Esophagus (tissue), 2 donors: ENCODE measurements around the gene AMH. TPM values are rescaled to one million over a fixed set of nuclear protein-coding genes. Genes with fewer than 3 reads are reported as not detected.

Experiments used
- H3K27ac ChIP-seq, 2 donors: one replicate each; pipeline ENCODE4 v1.5.1; 2013; ENCODE audit warnings: low read depth in 2 of 2, mild to moderate bottlenecking in 2 of 2, inconsistent platforms in 1 of 2, low read length in 1 of 2, moderate library complexity in 1 of 2
- H3K27me3 ChIP-seq, 2 donors: one replicate each; pipeline ENCODE4 v1.6.1; 2013; ENCODE audit warnings: low read length in 2 of 2, control low read depth in 1 of 2, mild to moderate bottlenecking in 1 of 2; ENCODE audit not compliant: insufficient read depth in 2 of 2, control insufficient read depth in 1 of 2
- H3K36me3 ChIP-seq, 2 donors: one replicate each; pipeline ENCODE4 v1.6.1; 2013; ENCODE audit warnings: low read length in 1 of 2; ENCODE audit not compliant: control insufficient read depth in 2 of 2, insufficient read depth in 2 of 2
- H3K4me1 ChIP-seq, 2 donors: one replicate each; pipeline ENCODE4 v1.6.1; 2013; ENCODE audit warnings: low read length in 1 of 2; ENCODE audit not compliant: control insufficient read depth in 2 of 2, insufficient read depth in 2 of 2
- H3K4me3 ChIP-seq, 2 donors: one replicate each; pipeline ENCODE4 v1.5.1; 2013; ENCODE audit warnings: low read length in 2 of 2, mild to moderate bottlenecking in 2 of 2, low read depth in 1 of 2, moderate library complexity in 1 of 2
- H3K9me3 ChIP-seq, 2 donors: one replicate each; pipeline ENCODE4 v1.6.1; 2013; ENCODE audit warnings: mild to moderate bottlenecking in 2 of 2, low read depth in 1 of 2, low read length in 1 of 2, moderate library complexity in 1 of 2; ENCODE audit not compliant: control insufficient read depth in 2 of 2, insufficient read depth in 1 of 2
- WGBS, 2 donors: extraction: QIAGEN DNeasy Blood & Tissue Kit; methylation state at CpG; one replicate each; pipeline ENCODE4 v1.1.7; 2013; 5-methylcytosine and 5-hydroxymethylcytosine counted together
- polyA plus RNA-seq, 2 donors: library from polyadenylated mRNA; stranded (reverse); fragments of 200-250 nt; gene quantifications; one replicate each; pipeline ENCODE4 v1.2.3, GENCODE V29; 2013
- donor health status: healthy with polysubstance abuse.
- donor health status: Bipolar disorder and iron deficiency.

The AMH gene
- polyA plus RNA-seq, 2 donors, result 0.55 to 2.5 TPM

GRCh38 chr19:2219726-2220125, 29.4 kb upstream of the AMH start:
- H3K27me3 ChIP-seq, result no peaks in the 10 kb centered on the region
- 94 to 95% methylated on average over 21 of the region's 21 CpGs for WGBS, 2 donors
- no peaks in the 10 kb centered on the region for H3K4me1 ChIP-seq
- no peaks in the 10 kb centered on the region for H3K9me3 ChIP-seq
- H3K4me3 ChIP-seq, result no peak overlapping the region
- peaks cover 16 to 69% of the 10 kb centered on the region in 2 donors for H3K36me3 ChIP-seq
- no peak overlapping the region for H3K27ac ChIP-seq

- no peak overlapping the region for H3K4me3 ChIP-seq
- H3K36me3 ChIP-seq, result peaks cover 10 to 74% of the 10 kb centered on the region in 2 donors
- 85 to 91% methylated on average over 20 of the region's 20 CpGs for WGBS, 2 donors
- H3K27me3 ChIP-seq, result no peaks in the 10 kb centered on the region
- no peaks in the 10 kb centered on the region for H3K9me3 ChIP-seq
- no peaks in the 10 kb centered on the region for H3K4me1 ChIP-seq
- no peak overlapping the region for H3K27ac ChIP-seq
Observed at GRCh38 chr19:2221250-2221831, 27.8 kb upstream of the AMH start.

- H3K27ac ChIP-seq, result no peak overlapping the region
- no peaks in the 10 kb centered on the region for H3K4me1 ChIP-seq
- no peak overlapping the region for H3K4me3 ChIP-seq
- H3K9me3 ChIP-seq, result no peaks in the 10 kb centered on the region
- WGBS, 2 donors, result 86 to 91% methylated on average over 20 of the region's 20 CpGs
- H3K36me3 ChIP-seq, result peaks cover 11 to 74% of the 10 kb centered on the region in 2 donors
- no peaks in the 10 kb centered on the region for H3K27me3 ChIP-seq
Observed at GRCh38 chr19:2221918-2222317, 27.2 kb upstream of the AMH start.

- no peak overlapping the region for H3K4me3 ChIP-seq
- H3K27me3 ChIP-seq, result no peaks in the 10 kb centered on the region
- WGBS, 2 donors, result 87 to 88% methylated on average over 18 of the region's 18 CpGs
- H3K27ac ChIP-seq, result no peak overlapping the region
- no peaks in the 10 kb centered on the region for H3K9me3 ChIP-seq
- peaks cover 5 to 73% of the 10 kb centered on the region in 2 donors for H3K36me3 ChIP-seq
- H3K4me1 ChIP-seq, result peaks cover 0 to 2% of the 10 kb centered on the region in 2 donors
Observed at GRCh38 chr19:2223391-2223790, 25.7 kb upstream of the AMH start.

GRCh38 chr19:2223959-2224358, 25.2 kb upstream of the AMH start:
- Histone ChIP-seq H3K27me3 (no peaks in the 10 kb centered on the region), H3K4me3 (no peak overlapping the region), H3K36me3 (peaks cover 5 to 79% of the 10 kb centered on the region in 2 donors), H3K4me1 (peaks cover 0 to 2% of the 10 kb centered on the region in 2 donors), H3K9me3 (no peaks in the 10 kb centered on the region), H3K27ac (no peak overlapping the region)
- 89 to 91% methylated on average over 14 of the region's 14 CpGs for WGBS, 2 donors

GRCh38 chr19:2224754-2225349, 24.3 kb upstream of the AMH start:
- WGBS, 2 donors, result 72% methylated on average over 13 of the region's 13 CpGs
- no peak overlapping the region for H3K4me3 ChIP-seq
- H3K27ac ChIP-seq, result no peak overlapping the region
- H3K27me3 ChIP-seq, result no peaks in the 10 kb centered on the region
- peaks cover 5 to 79% of the 10 kb centered on the region in 2 donors for H3K36me3 ChIP-seq
- H3K4me1 ChIP-seq, result peaks cover 0 to 2% of the 10 kb centered on the region in 2 donors
- H3K9me3 ChIP-seq, result no peaks in the 10 kb centered on the region

- no peaks in the 10 kb centered on the region for H3K9me3 ChIP-seq
- peaks cover 5 to 78% of the 10 kb centered on the region in 2 donors for H3K36me3 ChIP-seq
- H3K27me3 ChIP-seq, result no peaks in the 10 kb centered on the region
- H3K4me3 ChIP-seq, result no peak overlapping the region
- WGBS, 2 donors, result 95 to 96% methylated on average over 32 of the region's 32 CpGs
- peaks cover 0 to 2% of the 10 kb centered on the region in 2 donors for H3K4me1 ChIP-seq
- H3K27ac ChIP-seq, result no peak overlapping the region
Observed at GRCh38 chr19:2225415-2226050, 23.6 kb upstream of the AMH start.

- no peaks in the 10 kb centered on the region for H3K27me3 ChIP-seq
- H3K27ac ChIP-seq, result no peak overlapping the region
- H3K9me3 ChIP-seq, result no peaks in the 10 kb centered on the region
- 91 to 92% methylated on average over 42 to 59 of the region's 59 CpGs for WGBS, 2 donors
- H3K36me3 ChIP-seq, result peaks cover 5 to 80% of the 10 kb centered on the region in 2 donors
- no peak overlapping the region for H3K4me3 ChIP-seq
- peaks cover 0 to 2% of the 10 kb centered on the region in 2 donors for H3K4me1 ChIP-seq
Observed at GRCh38 chr19:2226051-2226839, 22.9 kb upstream of the AMH start.

GRCh38 chr19:2226840-2227360, 22.2 kb upstream of the AMH start:
- peak overlapping the region in 1 of 2 donors; percentile 8 for H3K27ac ChIP-seq

More at GRCh38 chr19:2226840-2227360, 22.2 kb upstream of the AMH start:
- Histone ChIP-seq H3K4me3 (no peak overlapping the region), H3K27me3 (no peaks in the 10 kb centered on the region), H3K9me3 (no peaks in the 10 kb centered on the region), H3K36me3 (peaks cover 5 to 80% of the 10 kb centered on the region in 2 donors), H3K4me1 (peaks cover 0 to 2% of the 10 kb centered on the region in 2 donors)
- WGBS, 2 donors, result 92 to 96% methylated on average over 52 to 53 of the region's 53 CpGs
